Lung (tissue), 12 donors: ENCODE results near the gene RXFP3. TPM values are rescaled to one million over a fixed set of nuclear protein-coding genes. Genes with fewer than 3 reads are reported as not detected.

Experiments
- ATAC-seq: fragments of 200-7000 bp; cut with Tn5 transposase; one replicate; pipeline ENCODE4 v1.9.1; 2020; ENCODE audit warnings: moderate number of reproducible peaks; ENCODE audit not compliant: insufficient read depth, low FRiP score
- DNase-seq, 3 donors: peaks; one replicate each; pipeline ENCODE4 v3.0.0-alpha.2; 2013 to 2017
- H3K27ac ChIP-seq, 2 donors: one replicate each; pipeline ENCODE4 v1.5.1; 2013; ENCODE audit warnings: mild to moderate bottlenecking in 2 of 2, moderate library complexity in 2 of 2, control low read depth in 1 of 2, inconsistent platforms in 1 of 2, low read depth in 1 of 2, low read length in 1 of 2
- H3K27me3 ChIP-seq, 3 donors: one replicate each; pipeline ENCODE4 v1.5.1; 2013; ENCODE audit warnings: low read length in 2 of 3; ENCODE audit not compliant: control insufficient read depth in 3 of 3, insufficient read depth in 3 of 3
- H3K36me3 ChIP-seq, 4 donors: one replicate each; pipeline ENCODE4 v1.5.1; 2013; ENCODE audit warnings: low read length in 4 of 4, mild to moderate bottlenecking in 1 of 4, moderate library complexity in 1 of 4; ENCODE audit not compliant: control insufficient read depth in 4 of 4, insufficient read depth in 4 of 4
- H3K4me1 ChIP-seq, 5 donors: one replicate each; pipeline ENCODE4 v1.5.1; 2013; ENCODE audit warnings: low read length in 5 of 5, mild to moderate bottlenecking in 2 of 5, moderate library complexity in 1 of 5; ENCODE audit not compliant: control insufficient read depth in 5 of 5, insufficient read depth in 5 of 5
- H3K4me3 ChIP-seq: one replicate; pipeline ENCODE4 v1.5.1; 2013; ENCODE audit warnings: mild to moderate bottlenecking, control low read depth, moderate library complexity
- H3K9ac ChIP-seq, 2 donors: one replicate each; pipeline ENCODE4 v1.5.1; 2013; ENCODE audit warnings: low read length in 2 of 2, control low read depth in 1 of 2; ENCODE audit not compliant: insufficient read depth in 1 of 2
- H3K9me3 ChIP-seq, 4 donors: one replicate each; pipeline ENCODE4 v1.5.1; 2013; ENCODE audit warnings: low read length in 3 of 4, mild to moderate bottlenecking in 1 of 4, moderate library complexity in 1 of 4; ENCODE audit not compliant: control insufficient read depth in 4 of 4, insufficient read depth in 3 of 4
- WGBS, 2 donors: extraction: QIAGEN DNeasy Blood & Tissue Kit; methylation state at CpG; one replicate each; pipeline ENCODE4 v1.1.7; 2013; 5-methylcytosine and 5-hydroxymethylcytosine counted together
- polyA plus RNA-seq, 2 donors: library from polyadenylated mRNA; stranded (reverse); fragments of 200-250 nt; gene quantifications; one replicate each; pipeline ENCODE4 v1.2.1, GENCODE V29; 2013
- total RNA-seq, 2 donors: library from RNA; depleted of rRNA in 1 of 2; stranded (reverse); fragments of >200 nt in 1 of 2; gene quantifications; one replicate each; pipeline ENCODE4 v1.2.1, GENCODE V29; 2014 to 2021
- TF ChIP-seq, protein P1 (sequence below): IDR thresholded peaks from 2 replicates; pipeline ENCODE4 v1.5.1; 2012; ENCODE audit warnings: mild to moderate bottlenecking; ENCODE audit errors: control extremely low read depth, extremely low read depth
- donor health status: control.
- donor health status: control.
- donor health status: Bipolar disorder and iron deficiency.
- donor health status: healthy.
- donor health status: DM: yes; HTN: yes; CAD: no.

The RXFP3 gene
- total and polyA plus RNA-seq, 4 donors: 0.26 TPM; not detected in 3

DNA sequence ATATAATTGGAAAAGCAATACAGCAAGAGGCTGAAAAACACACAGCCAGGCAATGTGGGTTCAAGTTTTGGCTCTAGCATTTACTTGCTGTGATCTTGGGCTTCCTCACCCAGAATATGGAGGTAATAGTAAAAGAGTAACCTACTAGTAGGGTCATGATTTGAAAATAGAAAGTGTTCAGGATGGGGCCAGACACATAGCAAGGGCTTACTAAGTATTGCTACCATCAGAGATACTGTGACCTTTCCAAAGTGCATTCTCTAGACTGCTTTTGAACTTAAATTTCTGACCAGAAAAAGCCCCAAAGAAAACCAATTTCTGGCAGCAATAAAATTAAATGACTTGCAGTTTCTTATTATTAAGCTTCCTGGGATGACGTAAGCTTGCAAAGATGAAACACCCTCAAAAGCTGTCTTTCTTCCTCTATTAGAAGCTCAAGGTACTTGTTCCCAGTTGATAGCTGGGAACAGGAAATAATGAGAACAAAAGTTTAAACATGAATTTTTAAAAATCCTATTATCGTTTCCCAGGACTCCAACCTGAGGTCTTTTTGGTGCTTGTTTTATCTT lies 28.0 kb downstream of the RXFP3 start:
- ATAC-seq: no peak
- peaks cover 0 to 15% (median 0%) of the 10 kb centered on the region in 5 donors for H3K4me1 ChIP-seq
- TF ChIP-seq, protein P1, sequence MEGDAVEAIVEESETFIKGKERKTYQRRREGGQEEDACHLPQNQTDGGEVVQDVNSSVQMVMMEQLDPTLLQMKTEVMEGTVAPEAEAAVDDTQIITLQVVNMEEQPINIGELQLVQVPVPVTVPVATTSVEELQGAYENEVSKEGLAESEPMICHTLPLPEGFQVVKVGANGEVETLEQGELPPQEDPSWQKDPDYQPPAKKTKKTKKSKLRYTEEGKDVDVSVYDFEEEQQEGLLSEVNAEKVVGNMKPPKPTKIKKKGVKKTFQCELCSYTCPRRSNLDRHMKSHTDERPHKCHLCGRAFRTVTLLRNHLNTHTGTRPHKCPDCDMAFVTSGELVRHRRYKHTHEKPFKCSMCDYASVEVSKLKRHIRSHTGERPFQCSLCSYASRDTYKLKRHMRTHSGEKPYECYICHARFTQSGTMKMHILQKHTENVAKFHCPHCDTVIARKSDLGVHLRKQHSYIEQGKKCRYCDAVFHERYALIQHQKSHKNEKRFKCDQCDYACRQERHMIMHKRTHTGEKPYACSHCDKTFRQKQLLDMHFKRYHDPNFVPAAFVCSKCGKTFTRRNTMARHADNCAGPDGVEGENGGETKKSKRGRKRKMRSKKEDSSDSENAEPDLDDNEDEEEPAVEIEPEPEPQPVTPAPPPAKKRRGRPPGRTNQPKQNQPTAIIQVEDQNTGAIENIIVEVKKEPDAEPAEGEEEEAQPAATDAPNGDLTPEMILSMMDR: no peak

DNA sequence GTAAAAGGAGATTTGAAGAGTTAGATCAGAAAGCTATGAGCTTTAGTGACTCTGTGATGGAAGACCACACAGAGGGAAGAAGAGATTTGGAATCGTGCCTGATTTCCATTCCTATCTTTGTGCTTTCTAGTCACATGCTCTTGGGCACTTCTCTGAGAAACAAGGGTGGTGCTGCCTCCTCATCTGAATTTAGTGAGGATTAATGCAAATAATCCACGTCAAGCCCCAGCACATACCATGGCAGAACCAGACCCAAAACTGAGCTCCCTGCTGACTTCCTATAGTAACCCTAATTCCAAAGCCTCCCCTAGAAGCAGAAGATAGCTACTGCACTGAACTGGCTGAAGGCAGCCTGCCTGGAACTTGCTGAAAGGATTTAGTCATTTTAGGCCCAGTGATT lies 30.6 kb downstream of the RXFP3 start:
- TF ChIP-seq, protein P1: no peak

More for the DNA sequence above, 28.0 kb downstream of the RXFP3 start:
- no peak overlapping the region for H3K27ac ChIP-seq
- H3K4me3 ChIP-seq: no peak overlapping the region
- H3K27me3 ChIP-seq: peaks cover 0 to 2% (median 0%) of the 10 kb centered on the region in 3 donors
- no peak for DNase-seq
- 29 to 61% methylated on average over 2 of the region's 2 CpGs for WGBS, 2 donors
- H3K9me3 ChIP-seq: no peaks in the 10 kb centered on the region
- no peak overlapping the region for H3K9ac ChIP-seq
- H3K36me3 ChIP-seq: no peaks in the 10 kb centered on the region

DNA sequence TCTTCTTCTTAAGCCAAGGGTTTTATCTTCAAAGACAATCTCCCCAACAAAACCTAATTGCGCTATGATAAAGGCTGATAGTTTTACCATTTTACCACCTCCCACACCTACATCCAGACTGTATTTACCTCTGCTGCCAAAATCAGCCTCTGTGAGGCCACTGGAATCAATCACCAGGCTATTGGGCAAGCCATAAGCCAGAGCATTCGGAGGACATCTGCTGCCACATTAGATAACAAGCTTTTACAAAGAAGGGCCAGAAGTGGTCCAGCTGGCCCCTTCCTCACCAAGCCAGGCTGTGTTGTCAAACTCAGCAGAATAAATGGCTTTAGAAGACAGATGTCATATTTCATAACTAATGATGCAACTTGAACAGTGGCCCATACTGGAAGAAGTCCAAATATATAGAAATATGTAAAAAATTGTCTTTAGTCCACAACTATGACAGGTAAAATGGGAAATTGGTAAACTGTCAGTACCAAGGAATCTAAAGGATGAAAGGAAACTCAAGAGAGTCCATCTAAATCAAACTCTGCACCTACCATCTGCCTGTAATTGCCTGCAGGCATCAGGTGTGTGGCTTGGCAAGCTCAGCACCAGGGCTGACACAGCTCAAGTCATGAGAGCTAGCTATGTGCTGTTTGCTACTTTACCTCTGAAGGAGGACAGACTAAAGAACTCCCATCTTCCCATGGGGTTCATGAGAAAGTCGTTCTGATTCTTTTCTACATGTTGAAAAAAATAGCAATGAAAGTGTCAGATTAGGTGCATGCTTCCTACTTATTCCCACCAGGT lies 32.2 kb downstream of the RXFP3 start:
- DNase-seq (peak; percentile 54 to 86 (median 77)), ATAC-seq (no peak)
- TF ChIP-seq, protein P1: no peak
- Histone ChIP-seq H3K36me3 (no peaks in the 10 kb centered on the region), H3K4me1 (peaks cover 0 to 15% (median 4%) of the 10 kb centered on the region in 5 donors), H3K9me3 (no peaks in the 10 kb centered on the region), H3K4me3 (no peak overlapping the region), H3K27me3 (peaks cover 0 to 2% (median 0%) of the 10 kb centered on the region in 3 donors), H3K9ac (no peak overlapping the region), H3K27ac (no peak overlapping the region)
- WGBS, 2 donors: 70 to 85% methylated on average over 3 of the region's 3 CpGs

More for the DNA sequence above, 30.6 kb downstream of the RXFP3 start:
- 66 to 90% methylated on average over 2 of the region's 2 CpGs for WGBS, 2 donors
- Histone ChIP-seq H3K9ac (no peak overlapping the region), H3K36me3 (no peaks in the 10 kb centered on the region), H3K27ac (no peak overlapping the region), H3K27me3 (peaks cover 0 to 2% (median 0%) of the 10 kb centered on the region in 3 donors), H3K4me3 (no peak overlapping the region), H3K9me3 (no peaks in the 10 kb centered on the region), H3K4me1 (peaks cover 0 to 15% (median 4%) of the 10 kb centered on the region in 5 donors)
- peak in 2 of 3 donors; percentile 24 to 49 for DNase-seq
- no peak for ATAC-seq
